HL-60 (cell line): ENCODE data around the gene MEIOB.

Source experiments
- DNase-seq, 2 experiments: peaks; one replicate each; pipeline ENCODE4 v3.0.0-alpha.2; 2010 to 2020; ENCODE audit warnings: low read depth in 1 of 2, low spot score in 1 of 2
- H3K27ac ChIP-seq: fragments of 250-450 bp; sonication (Bioruptor Pico); replicated peaks from 2 replicates; pipeline ENCODE4 v1.5.1; 2020; ENCODE audit warnings: mild to moderate bottlenecking, moderate library complexity
- H3K27me3 ChIP-seq: fragments of 250-450 bp; sonication (Bioruptor Pico); 2 replicates; pipeline ENCODE4 v1.5.1; 2021; ENCODE audit warnings: mild to moderate bottlenecking, moderate library complexity; ENCODE audit not compliant: insufficient read depth, poor library complexity, severe bottlenecking
- H3K4me3 ChIP-seq: replicated peaks from 2 replicates; pipeline ENCODE4 v1.5.1; 2011; ENCODE audit warnings: mild to moderate bottlenecking, control low read depth, low read length; ENCODE audit not compliant: insufficient read depth
- GABPA ChIP-seq: IDR thresholded peaks from 2 replicates; pipeline ENCODE4 v1.6.1; 2012; ENCODE audit warnings: low read depth
- POLR2AphosphoS5 ChIP-seq: IDR thresholded peaks from 2 replicates; pipeline ENCODE4 v1.6.1; 2012; ENCODE audit warnings: low read depth
- SPI1 ChIP-seq: IDR thresholded peaks from 2 replicates; pipeline ENCODE4 v1.6.1; 2012; ENCODE audit warnings: low read depth, mild to moderate bottlenecking, borderline replicate concordance
- TF ChIP-seq, protein P1 (sequence below): IDR thresholded peaks from one replicate; pipeline ENCODE4 v1.5.1; 2011; ENCODE audit warnings: low read length, control low read depth, inconsistent platforms; ENCODE audit not compliant: insufficient read depth
- TF ChIP-seq, protein P2 (sequence below): IDR thresholded peaks from 2 replicates; pipeline ENCODE4 v1.6.1; 2012; ENCODE audit warnings: low read depth; ENCODE audit not compliant: insufficient replicate concordance

The MEIOB gene

GRCh38 chr16:1850981-1851380 is 21.0 kb downstream of the MEIOB start:
- no peak for DNase-seq
- TF ChIP-seq, protein P1, sequence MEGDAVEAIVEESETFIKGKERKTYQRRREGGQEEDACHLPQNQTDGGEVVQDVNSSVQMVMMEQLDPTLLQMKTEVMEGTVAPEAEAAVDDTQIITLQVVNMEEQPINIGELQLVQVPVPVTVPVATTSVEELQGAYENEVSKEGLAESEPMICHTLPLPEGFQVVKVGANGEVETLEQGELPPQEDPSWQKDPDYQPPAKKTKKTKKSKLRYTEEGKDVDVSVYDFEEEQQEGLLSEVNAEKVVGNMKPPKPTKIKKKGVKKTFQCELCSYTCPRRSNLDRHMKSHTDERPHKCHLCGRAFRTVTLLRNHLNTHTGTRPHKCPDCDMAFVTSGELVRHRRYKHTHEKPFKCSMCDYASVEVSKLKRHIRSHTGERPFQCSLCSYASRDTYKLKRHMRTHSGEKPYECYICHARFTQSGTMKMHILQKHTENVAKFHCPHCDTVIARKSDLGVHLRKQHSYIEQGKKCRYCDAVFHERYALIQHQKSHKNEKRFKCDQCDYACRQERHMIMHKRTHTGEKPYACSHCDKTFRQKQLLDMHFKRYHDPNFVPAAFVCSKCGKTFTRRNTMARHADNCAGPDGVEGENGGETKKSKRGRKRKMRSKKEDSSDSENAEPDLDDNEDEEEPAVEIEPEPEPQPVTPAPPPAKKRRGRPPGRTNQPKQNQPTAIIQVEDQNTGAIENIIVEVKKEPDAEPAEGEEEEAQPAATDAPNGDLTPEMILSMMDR = no peak
- TF ChIP-seq SPI1 (no peak), GABPA (no peak), POLR2AphosphoS5 (no peak)
- TF ChIP-seq, protein P2, sequence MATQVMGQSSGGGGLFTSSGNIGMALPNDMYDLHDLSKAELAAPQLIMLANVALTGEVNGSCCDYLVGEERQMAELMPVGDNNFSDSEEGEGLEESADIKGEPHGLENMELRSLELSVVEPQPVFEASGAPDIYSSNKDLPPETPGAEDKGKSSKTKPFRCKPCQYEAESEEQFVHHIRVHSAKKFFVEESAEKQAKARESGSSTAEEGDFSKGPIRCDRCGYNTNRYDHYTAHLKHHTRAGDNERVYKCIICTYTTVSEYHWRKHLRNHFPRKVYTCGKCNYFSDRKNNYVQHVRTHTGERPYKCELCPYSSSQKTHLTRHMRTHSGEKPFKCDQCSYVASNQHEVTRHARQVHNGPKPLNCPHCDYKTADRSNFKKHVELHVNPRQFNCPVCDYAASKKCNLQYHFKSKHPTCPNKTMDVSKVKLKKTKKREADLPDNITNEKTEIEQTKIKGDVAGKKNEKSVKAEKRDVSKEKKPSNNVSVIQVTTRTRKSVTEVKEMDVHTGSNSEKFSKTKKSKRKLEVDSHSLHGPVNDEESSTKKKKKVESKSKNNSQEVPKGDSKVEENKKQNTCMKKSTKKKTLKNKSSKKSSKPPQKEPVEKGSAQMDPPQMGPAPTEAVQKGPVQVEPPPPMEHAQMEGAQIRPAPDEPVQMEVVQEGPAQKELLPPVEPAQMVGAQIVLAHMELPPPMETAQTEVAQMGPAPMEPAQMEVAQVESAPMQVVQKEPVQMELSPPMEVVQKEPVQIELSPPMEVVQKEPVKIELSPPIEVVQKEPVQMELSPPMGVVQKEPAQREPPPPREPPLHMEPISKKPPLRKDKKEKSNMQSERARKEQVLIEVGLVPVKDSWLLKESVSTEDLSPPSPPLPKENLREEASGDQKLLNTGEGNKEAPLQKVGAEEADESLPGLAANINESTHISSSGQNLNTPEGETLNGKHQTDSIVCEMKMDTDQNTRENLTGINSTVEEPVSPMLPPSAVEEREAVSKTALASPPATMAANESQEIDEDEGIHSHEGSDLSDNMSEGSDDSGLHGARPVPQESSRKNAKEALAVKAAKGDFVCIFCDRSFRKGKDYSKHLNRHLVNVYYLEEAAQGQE = no peak
- H3K27ac ChIP-seq = no peak overlapping the region
- H3K4me3 ChIP-seq = no peak overlapping the region
- H3K27me3 ChIP-seq = peaks cover 10% of the 10 kb centered on the region

DNA sequence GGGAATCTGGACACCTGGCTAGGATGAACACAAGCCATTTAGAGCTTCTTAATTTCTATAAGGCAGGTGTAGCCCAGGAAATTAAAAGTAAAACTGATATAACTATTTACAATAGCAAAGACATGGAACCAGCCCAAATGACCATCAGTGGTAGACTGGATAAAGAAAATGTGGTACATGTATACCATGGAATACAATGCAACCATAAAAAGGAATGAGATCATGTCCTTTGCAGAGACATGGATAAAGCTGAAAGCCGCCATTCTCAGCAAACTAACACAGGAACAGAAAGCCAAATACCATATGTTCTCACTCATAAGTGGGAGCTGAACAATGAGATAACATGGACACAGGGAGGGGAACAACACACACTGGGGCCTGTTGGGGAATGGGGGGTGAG is 25.5 kb downstream of the MEIOB start:
- DNase-seq = no peak
- H3K27ac ChIP-seq = no peak overlapping the region
- H3K4me3 ChIP-seq = no peak overlapping the region
- TF ChIP-seq GABPA (no peak), POLR2AphosphoS5 (no peak), SPI1 (no peak)
- TF ChIP-seq, protein P2 = no peak
- TF ChIP-seq, protein P1 = no peak
- peaks cover 4% of the 10 kb centered on the region for H3K27me3 ChIP-seq

DNA sequence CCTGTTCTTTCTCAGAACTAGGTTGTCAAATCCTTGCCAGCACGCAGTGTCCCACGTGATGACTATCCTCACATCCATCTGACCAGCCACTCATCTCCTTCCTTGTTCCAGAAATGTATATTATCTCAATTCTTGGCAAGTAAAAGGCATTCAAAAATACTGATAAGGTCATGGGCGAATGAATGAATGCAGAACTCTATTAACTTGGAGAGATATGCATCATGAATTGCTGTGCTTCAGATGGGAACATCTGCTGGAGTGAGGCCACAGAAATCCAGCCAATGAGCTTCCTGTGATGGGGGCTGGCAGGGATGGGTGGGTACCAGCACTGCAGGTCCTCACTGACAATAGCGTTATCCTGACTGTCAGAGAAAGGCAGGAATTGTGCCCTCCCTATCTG is 26.0 kb downstream of the MEIOB start:
- TF ChIP-seq, protein P1 = no peak
- no peak for TF ChIP-seq GABPA
- TF ChIP-seq POLR2AphosphoS5 = no peak
- TF ChIP-seq, protein P2 = no peak
- no peak for TF ChIP-seq SPI1
- Histone ChIP-seq H3K4me3 (no peak overlapping the region), H3K27me3 (peaks cover 4% of the 10 kb centered on the region), H3K27ac (no peak overlapping the region)
- no peak for DNase-seq
